H1 (cell line): ENCODE results near the gene DDX19B. TPM values are rescaled to one million over a fixed set of nuclear protein-coding genes. Genes with fewer than 3 reads are reported as not detected.

Experiments
- EZH2 ChIP-seq: fragments of 200-600 bp; sonication (generic); IDR thresholded peaks from 2 replicates; pipeline ENCODE4 v1.7.1; 2012; ENCODE audit warnings: low read depth, mild to moderate bottlenecking, moderate library complexity, low read length, inconsistent platforms; ENCODE audit not compliant: severe bottlenecking
- RAD21 ChIP-seq, 2 experiments: IDR thresholded peaks in 1 of 2; conservative IDR thresholded peaks in 1 of 2; 2 replicates each; pipeline ENCODE4 v1.6.1; 2011; ENCODE audit warnings: low read depth in 2 of 2, low read length in 2 of 2, improper control_type of control experiment in 1 of 2, inconsistent platforms in 1 of 2, mild to moderate bottlenecking in 1 of 2, moderate library complexity in 1 of 2
- RNF2 ChIP-seq: fragments of 200-900, 300-1000 bp; sonication (generic); IDR thresholded peaks from 2 replicates; pipeline ENCODE4 v1.7.1; 2016; ENCODE audit warnings: borderline replicate concordance, low read depth, mild to moderate bottlenecking, antibody characterized with exemption, low read length; ENCODE audit not compliant: poor library complexity, severe bottlenecking; ENCODE audit errors: missing control alignments
- SIRT6 ChIP-seq: IDR thresholded peaks from one replicate; pipeline ENCODE4 v1.7.1; 2012; ENCODE audit warnings: low read length, inconsistent platforms
- YY1 ChIP-seq: IDR thresholded peaks from 2 replicates; pipeline ENCODE4 v1.6.1; 2011; ENCODE audit warnings: low read depth, mild to moderate bottlenecking, low read length
- polyA plus RNA-seq, 7 experiments: library from polyadenylated mRNA; depleted of rRNA in 3 of 7; stranded (reverse) in 5 of 7; unstranded in 2 of 7; fragments of >200 nt in 5 of 7; fragments of 200-250 nt in 2 of 7; gene quantifications; 1 replicate in 5 of 7; 2 replicates in 1 of 7; 4 replicates in 1 of 7; pipeline versions ENCODE4 v1.2.1 to v1.2.3, GENCODE V29; 2011 to 2013; ENCODE audit warnings: missing spikeins in 2 of 7, mixed read lengths in 2 of 7
- total RNA-seq: library from RNA; stranded (reverse); fragmentation: NEBNext Ultra II Directional; extraction: Animal tissue kit (Norgen Biotek cat#: 25700); gene quantifications from 2 replicates; pipeline ENCODE4 v1.2.1, GENCODE V29; 2021
- TF ChIP-seq, protein P1 (sequence below), 3 experiments: IDR thresholded peaks; 1 replicate in 2 of 3; 2 replicates in 1 of 3; pipeline versions ENCODE4 v1.5.1 to v1.6.1; 2011; ENCODE audit warnings: low read length in 3 of 3, mild to moderate bottlenecking in 3 of 3, inconsistent platforms in 2 of 3, low read depth in 1 of 3, moderate library complexity in 1 of 3; ENCODE audit not compliant: insufficient read depth in 1 of 3; ENCODE audit errors: control extremely low read depth in 1 of 3
- TF ChIP-seq, protein P2 (sequence below): IDR thresholded peaks from 2 replicates; pipeline ENCODE4 v1.6.1; 2011; ENCODE audit warnings: low read depth, mild to moderate bottlenecking, low read length; ENCODE audit not compliant: insufficient read depth

DDX19B gene
- total and polyA plus RNA-seq, 2 of the 8 experiments (the other 6 are each of a cell fraction or from before 2014, with no cell fraction given) = 40.5 to 42.7 TPM

GRCh38 chr16:70253291-70254106, 45.5 kb upstream of the DDX19B start (continued):
- TF ChIP-seq, protein P1, sequence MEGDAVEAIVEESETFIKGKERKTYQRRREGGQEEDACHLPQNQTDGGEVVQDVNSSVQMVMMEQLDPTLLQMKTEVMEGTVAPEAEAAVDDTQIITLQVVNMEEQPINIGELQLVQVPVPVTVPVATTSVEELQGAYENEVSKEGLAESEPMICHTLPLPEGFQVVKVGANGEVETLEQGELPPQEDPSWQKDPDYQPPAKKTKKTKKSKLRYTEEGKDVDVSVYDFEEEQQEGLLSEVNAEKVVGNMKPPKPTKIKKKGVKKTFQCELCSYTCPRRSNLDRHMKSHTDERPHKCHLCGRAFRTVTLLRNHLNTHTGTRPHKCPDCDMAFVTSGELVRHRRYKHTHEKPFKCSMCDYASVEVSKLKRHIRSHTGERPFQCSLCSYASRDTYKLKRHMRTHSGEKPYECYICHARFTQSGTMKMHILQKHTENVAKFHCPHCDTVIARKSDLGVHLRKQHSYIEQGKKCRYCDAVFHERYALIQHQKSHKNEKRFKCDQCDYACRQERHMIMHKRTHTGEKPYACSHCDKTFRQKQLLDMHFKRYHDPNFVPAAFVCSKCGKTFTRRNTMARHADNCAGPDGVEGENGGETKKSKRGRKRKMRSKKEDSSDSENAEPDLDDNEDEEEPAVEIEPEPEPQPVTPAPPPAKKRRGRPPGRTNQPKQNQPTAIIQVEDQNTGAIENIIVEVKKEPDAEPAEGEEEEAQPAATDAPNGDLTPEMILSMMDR (IDR thresholded peaks at IDR 0.05; ENCODE audit: control extremely low read depth in 1 of 3, insufficient read depth in 1 of 3, low read depth in 1 of 3, low read length in 3 of 3) = peak; percentile 55 to 77 (median 62)
- no peak for TF ChIP-seq YY1
- no peak for TF ChIP-seq EZH2
- TF ChIP-seq, protein P2, sequence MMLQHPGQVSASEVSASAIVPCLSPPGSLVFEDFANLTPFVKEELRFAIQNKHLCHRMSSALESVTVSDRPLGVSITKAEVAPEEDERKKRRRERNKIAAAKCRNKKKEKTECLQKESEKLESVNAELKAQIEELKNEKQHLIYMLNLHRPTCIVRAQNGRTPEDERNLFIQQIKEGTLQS = no peak
- peak in 1 of 2 experiments; percentile 3; a peak in 1 of 4 replicates for TF ChIP-seq RAD21 (IDR thresholded peaks at IDR 0.05 in 1 of 2, conservative IDR thresholded peaks at IDR 0.05 in 1 of 2; ENCODE audit: low read depth in 2 of 2, low read length in 2 of 2)
- TF ChIP-seq SIRT6 = no peak
- TF ChIP-seq RNF2 = no peak
- TF ChIP-seq, all 59 proteins: peak for 3
